ENCODE data around the gene KDM8.
A peak's percentile ranks its signal among the peaks of the same experiment; 100 is the strongest.
"Not testable (repeated sequence)": the region's sequence is repeated elsewhere in the genome, so short reads cannot be mapped to it uniquely, and the experiment has no call there.

Gene KDM8

GRCh38 chr16:27202923-27203506 lies 311 bp upstream of the KDM8 start:
- Histone ChIP-seq H3K27ac (ENCODE audit: low read depth, low read length) (peak overlapping the region; percentile 87), H3K36me3 (ENCODE audit: low read length) (no peaks in the 10 kb centered on the region), H3K27me3 (ENCODE audit: low read length) (no peaks in the 10 kb centered on the region), H3K9me3 (ENCODE audit: insufficient read depth, low read length) (no peaks in the 10 kb centered on the region), H3K4me3 (ENCODE audit: insufficient read depth, low read length, poor library complexity, severe bottlenecking) (peak overlapping the region; percentile 72), H3K9me2 (replicated peaks; ENCODE audit: insufficient read depth, low read length) (no peaks in the 10 kb centered on the region), H3K9ac (ENCODE audit: low read length) (peak overlapping the region; percentile 80), H3K79me2 (ENCODE audit: insufficient read depth, low read length) (no peaks in the 10 kb centered on the region), H3F3A (ENCODE audit: insufficient read depth) (peaks cover 24% of the 10 kb centered on the region), H2AFZ (ENCODE audit: low read depth, low read length, severe bottlenecking) (peak overlapping the region; percentile 89), H4K20me1 (ENCODE audit: low read depth, low read length) (no peaks in the 10 kb centered on the region), H3K4me2 (ENCODE audit: low read depth, low read length, poor library complexity, severe bottlenecking) (peak overlapping the region; percentile 65)
- no peak for TF ChIP-seq CTCF (IDR thresholded peaks at IDR 0.05; ENCODE audit: insufficient read depth, low read length, poor library complexity, severe bottlenecking)
- no peak for TF ChIP-seq EZH2phosphoT487 (conservative IDR thresholded peaks at IDR 0.05; ENCODE audit: low read length)

DNA sequence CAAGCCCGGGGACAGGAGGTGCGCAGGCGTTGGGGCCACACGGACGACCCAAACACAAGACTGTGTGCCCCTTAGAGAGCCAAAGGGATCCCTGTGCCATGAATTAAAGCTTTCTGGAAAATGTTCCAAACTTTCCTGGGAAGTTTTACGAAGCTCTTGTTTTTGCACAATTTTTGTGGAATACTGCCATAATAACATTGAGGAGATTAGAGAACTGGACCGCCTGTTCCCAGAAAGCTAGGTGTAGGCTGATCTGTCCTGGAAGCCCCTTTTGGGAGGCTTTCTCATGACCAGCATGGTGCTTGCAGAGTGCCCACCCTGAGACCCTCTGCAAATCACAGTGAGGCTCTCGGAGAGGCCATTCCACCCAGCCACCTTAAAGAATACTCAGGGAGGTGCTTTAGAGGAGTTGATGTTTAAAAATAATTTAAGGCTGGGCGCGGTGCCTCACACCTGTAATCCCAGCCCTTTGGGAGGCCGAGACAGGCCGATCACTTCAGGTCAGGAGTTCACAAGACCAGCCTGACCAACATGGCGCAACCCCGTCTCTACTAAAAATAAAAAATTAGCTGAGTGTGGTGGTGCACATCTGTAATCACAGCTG lies 1.1 kb downstream of the KDM8 start:
- H2AFZ ChIP-seq (ENCODE audit: low read depth, low read length, severe bottlenecking): peak overlapping the region; percentile 60
- no peaks in the 10 kb centered on the region for H3K79me2 ChIP-seq (ENCODE audit: insufficient read depth, low read length)
- H3K36me3 ChIP-seq (ENCODE audit: low read length): no peaks in the 10 kb centered on the region
- H3K27me3 ChIP-seq (ENCODE audit: low read length): no peaks in the 10 kb centered on the region
- H3K9me2 ChIP-seq (replicated peaks; ENCODE audit: insufficient read depth, low read length): no peaks in the 10 kb centered on the region
- peaks cover 23% of the 10 kb centered on the region for H3F3A ChIP-seq (ENCODE audit: insufficient read depth)
- peak overlapping the region; percentile 65 for H3K4me3 ChIP-seq (ENCODE audit: insufficient read depth, low read length, poor library complexity, severe bottlenecking)
- H3K9me3 ChIP-seq (ENCODE audit: insufficient read depth, low read length): no peaks in the 10 kb centered on the region
- no peak for TF ChIP-seq CTCF (IDR thresholded peaks at IDR 0.05; ENCODE audit: insufficient read depth, low read length, poor library complexity, severe bottlenecking)
- TF ChIP-seq EZH2phosphoT487 (conservative IDR thresholded peaks at IDR 0.05; ENCODE audit: low read length): no peak
- H3K27ac ChIP-seq (ENCODE audit: low read depth, low read length): peak overlapping the region; percentile 87
- peak overlapping the region; percentile 86 for H3K4me2 ChIP-seq (ENCODE audit: low read depth, low read length, poor library complexity, severe bottlenecking)
- H3K9ac ChIP-seq (ENCODE audit: low read length): peak overlapping the region; percentile 80
- no peaks in the 10 kb centered on the region for H4K20me1 ChIP-seq (ENCODE audit: low read depth, low read length)

GRCh38 chr16:27205423-27206065 lies 2.2 kb downstream of the KDM8 start:
- H3K79me2 ChIP-seq (ENCODE audit: insufficient read depth, low read length): no peaks in the 10 kb centered on the region
- no peak overlapping the region for H3K9ac ChIP-seq (ENCODE audit: low read length)
- TF ChIP-seq CTCF (IDR thresholded peaks at IDR 0.05; ENCODE audit: insufficient read depth, low read length, poor library complexity, severe bottlenecking) (no peak), EZH2phosphoT487 (conservative IDR thresholded peaks at IDR 0.05; ENCODE audit: low read length) (no peak)
- H3K36me3 ChIP-seq (ENCODE audit: low read length): no peaks in the 10 kb centered on the region
- H3K27ac ChIP-seq (ENCODE audit: low read depth, low read length): peak overlapping the region; percentile 42
- no peak overlapping the region for H3K4me3 ChIP-seq (ENCODE audit: insufficient read depth, low read length, poor library complexity, severe bottlenecking)
- peaks cover 16% of the 10 kb centered on the region for H3F3A ChIP-seq (ENCODE audit: insufficient read depth)
- no peaks in the 10 kb centered on the region for H3K9me2 ChIP-seq (replicated peaks; ENCODE audit: insufficient read depth, low read length)
- no peaks in the 10 kb centered on the region for H3K27me3 ChIP-seq (ENCODE audit: low read length)
- H4K20me1 ChIP-seq (ENCODE audit: low read depth, low read length): no peaks in the 10 kb centered on the region
- peak overlapping the region; percentile 86 for H3K4me2 ChIP-seq (ENCODE audit: low read depth, low read length, poor library complexity, severe bottlenecking)
- H3K9me3 ChIP-seq (ENCODE audit: insufficient read depth, low read length): no peaks in the 10 kb centered on the region
- no peak overlapping the region for H2AFZ ChIP-seq (ENCODE audit: low read depth, low read length, severe bottlenecking)

- not testable (repeated sequence) for H3K9ac ChIP-seq (ENCODE audit: low read length); H3K9me3 ChIP-seq (ENCODE audit: insufficient read depth, low read length); H4K20me1 ChIP-seq (ENCODE audit: low read depth, low read length); H3K4me2 ChIP-seq (ENCODE audit: low read depth, low read length, poor library complexity, severe bottlenecking); H3K27ac ChIP-seq (ENCODE audit: low read depth, low read length); H3K36me3 ChIP-seq (ENCODE audit: low read length); H3K4me3 ChIP-seq (ENCODE audit: insufficient read depth, low read length, poor library complexity, severe bottlenecking); H3K79me2 ChIP-seq (ENCODE audit: insufficient read depth, low read length); H2AFZ ChIP-seq (ENCODE audit: low read depth, low read length, severe bottlenecking); H3K27me3 ChIP-seq (ENCODE audit: low read length); H3K9me2 ChIP-seq (replicated peaks; ENCODE audit: insufficient read depth, low read length)
- peaks cover 16% of the 10 kb centered on the region for H3F3A ChIP-seq (ENCODE audit: insufficient read depth)
These were observed 3.8 kb downstream of the KDM8 start for GRCh38 chr16:27207121-27207520.
